Left lung (tissue), 10 donors: ENCODE data around the gene TRDN. TPM values are rescaled to one million over a fixed set of nuclear protein-coding genes. Genes with fewer than 3 reads are reported as not detected.
"Not testable (repeated sequence)": the region's sequence is repeated elsewhere in the genome, so short reads cannot be mapped to it uniquely, and the experiment has no call there.

Source experiments
- ATAC-seq: fragments of 200-7000 bp; cut with Tn5 transposase; one replicate; pipeline ENCODE4 v1.9.1; 2020; ENCODE audit warnings: moderate library complexity
- DNase-seq, 4 donors: peaks; one replicate each; pipeline ENCODE4 v3.0.0-alpha.2; 2013 to 2020
- H3K27ac ChIP-seq, 2 donors: fragments of 200-600 bp; sonication (generic) in 1 of 2; one replicate each; pipeline versions ENCODE4 v1.5.0 to v1.8.0; 2020 to 2021
- H3K27me3 ChIP-seq, 2 donors: fragments of 200-600 bp; sonication (generic) in 1 of 2; one replicate each; pipeline versions ENCODE4 v1.5.0 to v1.8.0; 2020 to 2021
- H3K36me3 ChIP-seq, 2 donors: fragments of 200-600 bp; sonication (generic) in 1 of 2; one replicate each; pipeline versions ENCODE4 v1.5.0 to v1.8.0; 2020 to 2021
- H3K4me1 ChIP-seq, 2 donors: fragments of 200-600 bp; one replicate each; pipeline ENCODE4 v1.8.0; 2021
- H3K4me3 ChIP-seq, 2 donors: fragments of 200-600 bp; sonication (generic) in 1 of 2; one replicate each; pipeline versions ENCODE4 v1.5.0 to v1.8.0; 2020 to 2021; ENCODE audit warnings: mild to moderate bottlenecking in 1 of 2
- H3K9me3 ChIP-seq, 2 donors: fragments of 200-600 bp; sonication (generic) in 1 of 2; one replicate each; pipeline versions ENCODE4 v1.5.0 to v1.8.0; 2020 to 2021
- CTCF ChIP-seq, 2 donors: fragments of 200-600 bp; sonication (generic) in 1 of 2; IDR thresholded peaks; one replicate each; pipeline versions ENCODE4 v1.5.0 to v1.8.0; 2021; ENCODE audit warnings: antibody characterized with exemption in 2 of 2
- intact Hi-C, 2 donors: fragments of 100-400 bp; cut with DNase I; formaldehyde crosslinking; loops; one replicate each; pipeline versions ENCODE4 v1.11.2 to v1.14.2; 2022
- polyA plus RNA-seq, 6 donors: library from polyadenylated mRNA; unstranded; fragments of 120-200 nt; gene quantifications; one replicate each; pipeline ENCODE4 v1.2.1, GENCODE V29; 2013; ENCODE audit not compliant: insufficient read length in 6 of 6
- total RNA-seq, 2 donors: library from RNA; stranded (reverse); fragmentation: NEBNext Ultra II Directional; extraction: Animal tissue kit (Norgen Biotek cat#: 25700); gene quantifications; one replicate each; pipeline ENCODE4 v1.2.1, GENCODE V29; 2021
- donor health status: DM: no; HTN: yes; CAD: no.
- donor health status: DM: no; HTN: no; CAD: no.

The TRDN gene
- total and polyA plus RNA-seq, 8 donors: 0.03 to 0.18 (median 0.11) TPM; not detected in 3

DNA sequence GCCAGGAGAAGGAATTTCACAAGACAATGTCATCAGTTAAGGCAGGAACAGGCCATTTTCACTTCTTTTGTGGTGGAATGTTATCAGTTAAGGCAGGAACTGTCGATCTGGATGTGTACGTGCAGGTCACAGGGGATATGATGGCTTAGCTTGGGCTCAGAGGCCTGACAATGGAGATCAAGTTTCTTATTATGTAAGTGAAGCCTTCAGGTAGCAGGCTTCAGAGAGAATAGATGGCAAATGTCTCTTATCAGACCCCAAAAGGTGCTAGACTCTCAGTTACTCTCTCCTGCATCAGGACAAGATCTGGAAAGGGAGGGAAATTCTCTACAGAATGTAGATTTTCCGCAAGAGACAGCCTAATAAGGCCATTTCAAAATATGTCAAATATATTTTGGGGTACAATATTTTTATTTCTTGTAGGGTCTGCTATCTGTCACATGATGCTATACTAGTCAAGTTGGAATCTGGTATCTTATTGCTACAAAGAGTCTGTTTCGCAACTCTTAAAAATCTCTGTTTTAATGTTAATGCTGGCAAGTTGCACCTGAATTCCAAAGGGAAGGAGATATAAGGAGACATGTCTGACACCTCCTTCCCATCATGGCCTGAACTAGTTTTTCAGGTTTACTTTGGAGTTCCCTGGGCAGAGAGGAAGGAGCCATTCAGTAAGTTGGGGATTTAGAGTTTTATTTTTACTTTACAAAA lies 48.8 kb downstream of the TRDN start:
- no peaks in the 10 kb centered on the region for H3K4me1 ChIP-seq
- H3K27me3 ChIP-seq: no peaks in the 10 kb centered on the region
- H3K36me3 ChIP-seq: no peaks in the 10 kb centered on the region
- TF ChIP-seq CTCF (IDR thresholded peaks at IDR 0.05): no peak
- intact Hi-C loops: no loop called here
- H3K27ac ChIP-seq: no peak overlapping the region
- no peaks in the 10 kb centered on the region for H3K9me3 ChIP-seq
- H3K4me3 ChIP-seq: no peak overlapping the region
- no peak for DNase-seq
- no peak for ATAC-seq

DNA sequence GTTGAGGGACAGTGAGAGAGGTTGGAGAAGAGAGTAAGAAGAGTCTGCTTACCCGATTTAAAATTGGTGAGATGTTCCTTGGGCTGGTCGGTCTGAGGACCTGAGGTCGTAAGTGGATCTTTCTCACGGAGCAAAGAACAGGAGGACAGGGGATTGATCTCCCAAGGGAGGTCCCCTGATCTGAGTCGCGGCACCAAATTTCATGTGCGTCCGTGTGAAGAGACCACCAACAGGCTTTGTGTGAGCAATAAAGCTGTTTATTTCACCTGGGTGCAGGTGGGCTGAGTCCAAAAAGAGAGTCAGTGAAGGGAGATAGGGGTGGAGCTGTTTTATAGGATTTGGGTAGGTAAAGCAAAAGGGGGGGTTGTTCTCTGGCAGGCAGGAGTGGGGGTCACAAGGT lies 49.3 kb downstream of the TRDN start:
- H3K27me3 ChIP-seq, H3K4me1 ChIP-seq, intact Hi-C loops, H3K9me3 ChIP-seq, DNase-seq, H3K27ac ChIP-seq, ATAC-seq, H3K36me3 ChIP-seq, H3K4me3 ChIP-seq: not testable (repeated sequence)

- ATAC-seq (no peak), DNase-seq (no peak)
- H3K36me3 ChIP-seq: no peaks in the 10 kb centered on the region
- intact Hi-C loops: no loop called here
- no peak overlapping the region for H3K4me3 ChIP-seq
- no peaks in the 10 kb centered on the region for H3K9me3 ChIP-seq
- no peaks in the 10 kb centered on the region for H3K4me1 ChIP-seq
- no peak for TF ChIP-seq CTCF (IDR thresholded peaks at IDR 0.05)
- no peak overlapping the region for H3K27ac ChIP-seq
- H3K27me3 ChIP-seq: no peaks in the 10 kb centered on the region
Observed at GRCh38 chr6:123580331-123580730, 56.4 kb downstream of the TRDN start.

- DNase-seq (no peak), ATAC-seq (no peak)
- Histone ChIP-seq H3K36me3 (no peaks in the 10 kb centered on the region), H3K9me3 (no peaks in the 10 kb centered on the region), H3K27me3 (no peaks in the 10 kb centered on the region), H3K27ac (no peak overlapping the region), H3K4me1 (no peaks in the 10 kb centered on the region), H3K4me3 (no peak overlapping the region)
- TF ChIP-seq CTCF (IDR thresholded peaks at IDR 0.05): no peak
- intact Hi-C loops: no loop called here
Observed at GRCh38 chr6:123575188-123575587, 61.6 kb downstream of the TRDN start.

DNA sequence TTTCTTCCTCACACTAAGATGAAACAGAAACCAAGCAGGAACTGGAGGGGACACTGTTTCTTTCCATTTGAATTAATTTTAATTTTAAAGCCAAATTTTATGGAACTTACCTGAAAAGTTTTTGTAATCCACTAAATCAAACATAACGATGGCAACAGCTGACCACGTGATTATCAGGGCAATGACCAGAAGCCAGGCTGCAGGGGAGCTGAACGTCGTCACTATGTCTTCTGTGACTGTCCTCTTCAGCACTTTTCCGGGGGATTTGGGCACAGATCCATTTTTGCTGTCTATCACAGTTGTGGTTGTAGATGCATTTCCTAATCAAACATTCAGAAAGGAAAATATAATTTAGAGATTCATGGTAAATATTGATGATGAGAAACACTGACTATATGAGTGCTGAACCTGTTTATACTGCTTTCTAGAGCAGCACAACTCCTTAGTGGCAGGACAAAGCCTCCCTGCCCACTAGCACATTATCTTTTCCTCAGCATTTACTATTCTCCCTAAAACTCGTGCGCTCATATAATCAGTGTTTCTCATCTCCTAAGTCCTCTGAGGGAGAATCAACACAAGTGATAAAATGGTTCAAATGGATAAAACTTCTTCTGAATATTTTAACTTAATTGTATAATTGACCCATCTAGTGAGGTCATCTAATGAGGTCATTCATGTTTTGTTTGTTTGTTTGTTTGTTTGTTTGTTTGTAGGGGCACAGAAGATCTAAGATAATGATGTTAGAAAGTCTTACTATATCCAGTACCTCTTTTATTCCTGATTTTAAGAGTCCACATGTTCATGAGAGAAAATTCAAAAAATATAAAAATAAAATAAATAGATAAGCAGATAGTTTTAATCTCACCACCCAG lies 65.7 kb downstream of the TRDN start:
- no peaks in the 10 kb centered on the region for H3K27me3 ChIP-seq
- TF ChIP-seq CTCF (IDR thresholded peaks at IDR 0.05): no peak
- H3K36me3 ChIP-seq: no peaks in the 10 kb centered on the region
- DNase-seq (no peak), ATAC-seq (no peak)
- no peak overlapping the region for H3K4me3 ChIP-seq
- H3K9me3 ChIP-seq: no peaks in the 10 kb centered on the region
- no peak overlapping the region for H3K27ac ChIP-seq
- intact Hi-C loops: no loop called here
- no peaks in the 10 kb centered on the region for H3K4me1 ChIP-seq
